IPS-20b (cell line): ENCODE results near the gene SH3PXD2A.

Experiments used
- H3K27ac ChIP-seq: one replicate; pipeline ENCODE4 v1.5.1; 2013; ENCODE audit warnings: low read length
- H3K27me3 ChIP-seq: 2 replicates; pipeline ENCODE4 v1.6.1; 2013; ENCODE audit warnings: mild to moderate bottlenecking, low read length, inconsistent platforms; ENCODE audit not compliant: insufficient read depth
- H3K36me3 ChIP-seq: 2 replicates; pipeline ENCODE4 v1.6.1; 2013; ENCODE audit warnings: low read depth, mild to moderate bottlenecking, inconsistent platforms, low read length, moderate library complexity; ENCODE audit not compliant: insufficient read depth
- H3K4me1 ChIP-seq: 2 replicates; pipeline ENCODE4 v1.6.1; 2013; ENCODE audit warnings: mild to moderate bottlenecking, control low read depth, inconsistent platforms, low read length, moderate library complexity; ENCODE audit not compliant: insufficient read depth
- H3K4me3 ChIP-seq: 2 replicates; pipeline ENCODE4 v1.5.1; 2013; ENCODE audit warnings: mild to moderate bottlenecking, low read length, inconsistent platforms
- H3K9ac ChIP-seq: 2 replicates; pipeline ENCODE4 v1.6.1; 2013; ENCODE audit warnings: low read depth, mild to moderate bottlenecking, inconsistent platforms, low read length, moderate library complexity
- H3K9me3 ChIP-seq: 2 replicates; pipeline ENCODE4 v1.6.1; 2013; ENCODE audit warnings: mild to moderate bottlenecking, low read depth, low read length, inconsistent platforms; ENCODE audit not compliant: insufficient read depth

Gene SH3PXD2A

DNA sequence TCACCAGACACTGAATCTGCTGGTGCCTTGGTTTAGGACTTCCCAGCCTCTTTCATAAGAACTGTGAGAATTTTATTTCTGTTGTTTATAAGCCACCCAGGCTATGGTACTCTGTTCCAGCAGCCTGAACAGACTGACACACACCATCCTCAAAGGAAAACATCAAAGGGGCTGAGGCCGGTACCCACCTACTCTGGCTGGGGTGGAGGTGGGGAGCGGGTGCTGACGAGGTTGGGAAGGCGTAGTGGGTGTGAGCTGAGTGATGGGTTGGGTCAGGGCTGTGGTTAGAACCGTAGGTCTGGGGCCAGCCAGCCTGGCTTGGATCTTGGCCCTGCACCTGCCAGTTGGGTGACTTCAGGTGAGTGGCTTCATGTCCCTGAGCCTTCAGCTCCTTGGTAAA lies 136.3 kb downstream of the SH3PXD2A start:
- no peaks in the 10 kb centered on the region for H3K36me3 ChIP-seq
- H3K9me3 ChIP-seq = no peaks in the 10 kb centered on the region
- H3K27ac ChIP-seq = no peak overlapping the region
- H3K9ac ChIP-seq = no peak overlapping the region
- H3K4me1 ChIP-seq = no peaks in the 10 kb centered on the region
- H3K27me3 ChIP-seq = no peaks in the 10 kb centered on the region
- H3K4me3 ChIP-seq = no peak overlapping the region

- no peak overlapping the region for H3K27ac ChIP-seq
- no peak overlapping the region for H3K9ac ChIP-seq
- no peaks in the 10 kb centered on the region for H3K9me3 ChIP-seq
- no peak overlapping the region for H3K4me3 ChIP-seq
- H3K27me3 ChIP-seq = no peaks in the 10 kb centered on the region
- no peaks in the 10 kb centered on the region for H3K36me3 ChIP-seq
- no peaks in the 10 kb centered on the region for H3K4me1 ChIP-seq
These were observed 137.1 kb downstream of the SH3PXD2A start for GRCh38 chr10:103718247-103718620.

GRCh38 chr10:103717341-103718246 lies 137.8 kb downstream of the SH3PXD2A start:
- Histone ChIP-seq H3K9me3 (no peaks in the 10 kb centered on the region), H3K4me1 (no peaks in the 10 kb centered on the region), H3K9ac (no peak overlapping the region), H3K36me3 (no peaks in the 10 kb centered on the region), H3K27ac (no peak overlapping the region), H3K4me3 (no peak overlapping the region), H3K27me3 (no peaks in the 10 kb centered on the region)

DNA sequence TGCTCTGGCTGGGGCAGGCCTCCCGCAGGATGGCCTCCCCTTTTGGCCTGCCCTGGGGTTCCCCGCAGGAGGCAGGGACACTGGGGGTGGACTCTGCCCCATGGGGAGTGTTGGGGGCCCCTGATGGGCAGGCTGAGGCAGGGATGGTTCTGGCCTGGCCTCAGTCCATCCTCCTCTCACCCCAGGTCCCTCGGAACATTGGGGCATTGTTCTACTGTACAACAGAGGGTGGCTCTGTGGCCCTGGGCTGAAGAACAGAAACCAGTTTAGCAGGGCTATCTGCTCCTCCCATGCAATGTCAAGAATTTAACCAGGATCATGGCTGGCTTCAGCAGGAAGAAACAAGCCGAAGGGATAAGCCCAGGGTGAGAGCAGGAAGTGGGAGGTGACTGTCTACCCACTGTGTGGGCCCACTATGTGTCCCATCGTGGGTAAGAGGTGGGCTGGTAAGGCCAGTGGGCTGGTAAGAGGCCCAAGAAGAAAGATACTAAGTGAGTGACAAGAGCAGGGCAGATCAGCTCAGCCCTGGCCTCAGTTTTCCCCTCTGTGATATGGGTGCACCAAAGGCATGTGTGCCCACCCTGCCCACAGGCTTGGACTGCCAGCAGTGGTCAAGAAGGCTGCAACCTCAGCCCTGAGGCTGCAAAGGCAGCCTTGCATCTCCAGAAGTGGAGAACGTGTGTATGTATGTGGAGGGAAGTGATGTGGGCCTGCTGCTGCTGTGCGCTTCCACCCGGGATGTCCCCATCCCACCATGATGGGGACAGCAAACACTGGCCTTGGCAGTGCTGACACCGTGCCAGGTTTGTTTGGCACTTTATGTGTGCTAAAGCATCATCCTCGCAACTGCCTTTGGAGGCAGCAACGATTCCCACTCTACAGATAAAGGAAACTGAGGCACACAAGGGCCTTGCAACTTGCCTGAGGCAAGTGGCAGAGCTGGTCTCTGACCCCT lies 138.9 kb downstream of the SH3PXD2A start:
- H3K27ac ChIP-seq = no peak overlapping the region
- no peaks in the 10 kb centered on the region for H3K9me3 ChIP-seq
- no peaks in the 10 kb centered on the region for H3K27me3 ChIP-seq
- no peak overlapping the region for H3K9ac ChIP-seq
- H3K4me1 ChIP-seq = no peaks in the 10 kb centered on the region
- no peak overlapping the region for H3K4me3 ChIP-seq
- no peaks in the 10 kb centered on the region for H3K36me3 ChIP-seq

- Histone ChIP-seq H3K9me3 (no peaks in the 10 kb centered on the region), H3K27me3 (no peaks in the 10 kb centered on the region), H3K4me1 (no peaks in the 10 kb centered on the region), H3K27ac (no peak overlapping the region), H3K36me3 (no peaks in the 10 kb centered on the region), H3K4me3 (no peak overlapping the region), H3K9ac (no peak overlapping the region)
These were observed 139.9 kb downstream of the SH3PXD2A start for GRCh38 chr10:103715430-103715829.

GRCh38 chr10:103714232-103714891 lies 141.0 kb downstream of the SH3PXD2A start:
- no peaks in the 10 kb centered on the region for H3K27me3 ChIP-seq
- H3K9ac ChIP-seq = no peak overlapping the region
- no peaks in the 10 kb centered on the region for H3K9me3 ChIP-seq
- H3K27ac ChIP-seq = no peak overlapping the region
- no peaks in the 10 kb centered on the region for H3K36me3 ChIP-seq
- H3K4me1 ChIP-seq = no peaks in the 10 kb centered on the region
- H3K4me3 ChIP-seq = no peak overlapping the region

- H3K4me1 ChIP-seq = no peaks in the 10 kb centered on the region
- no peak overlapping the region for H3K27ac ChIP-seq
- no peak overlapping the region for H3K9ac ChIP-seq
- H3K27me3 ChIP-seq = no peaks in the 10 kb centered on the region
- H3K4me3 ChIP-seq = no peak overlapping the region
- H3K9me3 ChIP-seq = no peaks in the 10 kb centered on the region
- H3K36me3 ChIP-seq = no peaks in the 10 kb centered on the region
These were observed 141.7 kb downstream of the SH3PXD2A start for GRCh38 chr10:103713676-103714075.

DNA sequence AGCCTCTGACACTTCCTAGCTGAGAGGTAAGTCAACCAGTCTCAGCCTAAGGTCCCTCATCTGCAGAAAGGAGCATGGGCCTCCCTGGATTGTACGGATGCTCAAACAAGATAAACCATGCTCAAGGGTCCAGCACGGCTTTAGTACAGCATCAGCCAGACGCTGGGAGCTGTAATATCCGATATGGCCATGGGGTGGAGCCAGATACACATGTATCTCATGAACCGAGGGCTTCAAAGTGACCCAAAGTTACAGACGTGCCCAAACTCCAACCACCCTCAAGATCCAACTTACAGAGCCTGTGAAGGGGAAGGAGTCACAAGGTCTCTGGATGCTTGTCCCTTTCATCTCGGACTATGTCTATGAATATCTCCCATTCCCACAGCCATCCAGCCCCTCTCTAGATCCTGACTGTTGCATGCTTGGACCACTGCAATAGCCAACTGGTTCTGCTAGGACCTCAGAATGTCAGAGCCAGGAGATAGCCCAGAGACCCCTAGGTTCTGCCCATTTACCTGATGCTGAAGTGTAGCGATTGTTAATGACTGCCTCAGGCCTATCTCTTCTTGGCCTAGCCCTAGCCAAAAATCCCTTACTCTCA lies 142.4 kb downstream of the SH3PXD2A start:
- Histone ChIP-seq H3K4me1 (no peaks in the 10 kb centered on the region), H3K27ac (no peak overlapping the region), H3K4me3 (no peak overlapping the region), H3K9me3 (no peaks in the 10 kb centered on the region), H3K27me3 (no peaks in the 10 kb centered on the region), H3K36me3 (no peaks in the 10 kb centered on the region), H3K9ac (no peak overlapping the region)

- Histone ChIP-seq H3K9ac (no peak overlapping the region), H3K27me3 (no peaks in the 10 kb centered on the region), H3K36me3 (no peaks in the 10 kb centered on the region), H3K4me1 (no peaks in the 10 kb centered on the region), H3K27ac (no peak overlapping the region), H3K4me3 (no peak overlapping the region), H3K9me3 (no peaks in the 10 kb centered on the region)
These were observed 143.2 kb downstream of the SH3PXD2A start for GRCh38 chr10:103712146-103712545.

GRCh38 chr10:103711351-103711994 lies 143.9 kb downstream of the SH3PXD2A start:
- Histone ChIP-seq H3K9ac (no peak overlapping the region), H3K4me1 (no peaks in the 10 kb centered on the region), H3K36me3 (no peaks in the 10 kb centered on the region), H3K4me3 (no peak overlapping the region), H3K9me3 (no peaks in the 10 kb centered on the region), H3K27ac (no peak overlapping the region), H3K27me3 (no peaks in the 10 kb centered on the region)

- no peak overlapping the region for H3K4me3 ChIP-seq
- no peaks in the 10 kb centered on the region for H3K27me3 ChIP-seq
- H3K9me3 ChIP-seq = no peaks in the 10 kb centered on the region
- H3K9ac ChIP-seq = no peak overlapping the region
- H3K36me3 ChIP-seq = no peaks in the 10 kb centered on the region
- H3K4me1 ChIP-seq = no peaks in the 10 kb centered on the region
- no peak overlapping the region for H3K27ac ChIP-seq
These were observed 144.9 kb downstream of the SH3PXD2A start for GRCh38 chr10:103710490-103710889.
